Inferior parietal cortex (tissue), 1 donor: ENCODE measurements around the gene DOCK6.

Experiments
- DNase-seq: peaks from one replicate; pipeline ENCODE4 v3.0.0-alpha.2; 2016; ENCODE audit errors: extremely low spot score

DOCK6 gene, protein sequence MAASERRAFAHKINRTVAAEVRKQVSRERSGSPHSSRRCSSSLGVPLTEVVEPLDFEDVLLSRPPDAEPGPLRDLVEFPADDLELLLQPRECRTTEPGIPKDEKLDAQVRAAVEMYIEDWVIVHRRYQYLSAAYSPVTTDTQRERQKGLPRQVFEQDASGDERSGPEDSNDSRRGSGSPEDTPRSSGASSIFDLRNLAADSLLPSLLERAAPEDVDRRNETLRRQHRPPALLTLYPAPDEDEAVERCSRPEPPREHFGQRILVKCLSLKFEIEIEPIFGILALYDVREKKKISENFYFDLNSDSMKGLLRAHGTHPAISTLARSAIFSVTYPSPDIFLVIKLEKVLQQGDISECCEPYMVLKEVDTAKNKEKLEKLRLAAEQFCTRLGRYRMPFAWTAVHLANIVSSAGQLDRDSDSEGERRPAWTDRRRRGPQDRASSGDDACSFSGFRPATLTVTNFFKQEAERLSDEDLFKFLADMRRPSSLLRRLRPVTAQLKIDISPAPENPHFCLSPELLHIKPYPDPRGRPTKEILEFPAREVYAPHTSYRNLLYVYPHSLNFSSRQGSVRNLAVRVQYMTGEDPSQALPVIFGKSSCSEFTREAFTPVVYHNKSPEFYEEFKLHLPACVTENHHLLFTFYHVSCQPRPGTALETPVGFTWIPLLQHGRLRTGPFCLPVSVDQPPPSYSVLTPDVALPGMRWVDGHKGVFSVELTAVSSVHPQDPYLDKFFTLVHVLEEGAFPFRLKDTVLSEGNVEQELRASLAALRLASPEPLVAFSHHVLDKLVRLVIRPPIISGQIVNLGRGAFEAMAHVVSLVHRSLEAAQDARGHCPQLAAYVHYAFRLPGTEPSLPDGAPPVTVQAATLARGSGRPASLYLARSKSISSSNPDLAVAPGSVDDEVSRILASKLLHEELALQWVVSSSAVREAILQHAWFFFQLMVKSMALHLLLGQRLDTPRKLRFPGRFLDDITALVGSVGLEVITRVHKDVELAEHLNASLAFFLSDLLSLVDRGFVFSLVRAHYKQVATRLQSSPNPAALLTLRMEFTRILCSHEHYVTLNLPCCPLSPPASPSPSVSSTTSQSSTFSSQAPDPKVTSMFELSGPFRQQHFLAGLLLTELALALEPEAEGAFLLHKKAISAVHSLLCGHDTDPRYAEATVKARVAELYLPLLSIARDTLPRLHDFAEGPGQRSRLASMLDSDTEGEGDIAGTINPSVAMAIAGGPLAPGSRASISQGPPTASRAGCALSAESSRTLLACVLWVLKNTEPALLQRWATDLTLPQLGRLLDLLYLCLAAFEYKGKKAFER (N-terminal part only)

DNA sequence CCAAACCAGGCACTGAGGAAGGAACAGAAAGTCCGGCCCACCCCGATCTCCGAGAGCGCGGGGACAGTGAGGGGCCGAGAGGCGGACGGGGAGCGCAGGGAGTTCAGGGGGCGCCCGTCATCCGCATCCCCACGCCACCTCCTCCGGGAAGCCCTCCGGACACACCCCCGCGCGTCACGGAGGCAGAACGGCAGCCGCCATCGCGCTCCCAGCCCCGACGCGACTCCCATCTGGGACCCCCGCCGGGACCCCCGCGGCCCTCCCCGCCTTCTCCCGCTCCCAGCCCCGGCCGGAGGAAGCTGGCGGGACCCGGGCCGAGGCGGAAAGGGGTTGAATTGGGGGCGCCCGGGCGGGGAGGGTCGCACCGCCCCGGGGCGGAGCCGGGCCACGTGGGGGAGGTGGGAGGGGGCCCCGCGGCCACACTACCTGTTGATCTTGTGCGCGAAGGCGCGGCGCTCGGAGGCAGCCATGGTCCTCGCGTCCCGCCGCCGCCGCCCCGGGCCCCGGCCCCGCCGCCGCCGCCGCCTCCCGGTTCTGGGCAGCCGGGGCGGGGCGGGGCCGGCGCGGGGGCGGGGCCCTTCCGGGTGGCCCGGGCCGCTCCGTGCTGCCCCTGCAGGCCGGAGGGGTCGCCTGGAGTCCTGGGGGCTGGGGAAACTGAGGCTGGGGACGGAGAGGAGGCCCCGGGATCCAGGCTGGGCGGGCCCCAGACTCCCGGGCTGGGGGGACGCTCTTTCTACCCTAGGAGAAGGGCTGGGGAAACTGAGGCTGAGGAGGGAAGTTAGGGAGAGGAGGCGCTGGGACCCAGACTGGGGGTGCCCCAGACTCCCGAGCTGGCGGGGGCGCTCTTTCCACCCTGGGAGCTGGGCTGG is at the start of gene DOCK6:
Gene DOCK6, minus strand, starts transcription at position 554 of the 869 bp plus-strand sequence. Its CDS starts 84 bp downstream, at position 470.
- DNase-seq = no peak

DNA sequence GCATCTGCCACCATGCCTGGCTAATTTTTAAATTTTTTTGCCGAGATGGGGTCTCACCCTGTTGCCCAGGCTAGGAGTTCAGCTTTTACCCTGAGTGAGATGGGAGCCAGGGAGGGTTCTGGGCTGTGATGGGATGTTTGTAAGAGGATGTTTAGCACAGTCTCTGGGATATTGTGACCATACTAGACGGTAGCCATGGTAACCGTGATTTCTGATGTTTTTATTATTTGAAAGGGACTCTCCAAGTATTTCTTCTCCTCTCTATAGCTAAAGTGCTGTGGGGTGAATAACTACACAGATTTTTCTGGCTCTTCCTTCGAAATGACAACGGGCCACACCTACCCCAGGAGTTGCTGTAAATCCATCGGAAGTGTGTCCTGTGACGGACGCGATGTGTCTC is 44.0 kb upstream of the DOCK6 start:
- no peak for DNase-seq

DNA sequence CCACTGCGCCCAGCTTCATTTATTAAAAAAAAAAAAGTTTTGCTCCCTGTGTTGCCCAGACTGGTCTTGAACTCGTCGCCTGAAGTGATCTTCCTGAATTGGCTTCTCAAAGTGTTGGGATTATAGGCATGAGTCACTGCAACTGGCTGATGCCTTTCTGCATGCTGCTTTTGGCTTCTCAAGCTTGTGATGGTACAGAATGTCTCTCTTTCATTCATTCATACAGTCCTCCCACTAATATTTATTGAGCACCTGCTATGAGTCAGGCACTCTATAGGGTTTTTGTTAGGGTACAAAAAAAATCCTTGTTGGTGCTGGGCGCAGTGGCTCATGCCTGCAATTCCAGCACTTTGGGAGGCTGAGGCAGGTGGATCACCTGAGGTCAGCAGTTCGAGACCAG is 42.6 kb upstream of the DOCK6 start:
- DNase-seq = no peak

DNA sequence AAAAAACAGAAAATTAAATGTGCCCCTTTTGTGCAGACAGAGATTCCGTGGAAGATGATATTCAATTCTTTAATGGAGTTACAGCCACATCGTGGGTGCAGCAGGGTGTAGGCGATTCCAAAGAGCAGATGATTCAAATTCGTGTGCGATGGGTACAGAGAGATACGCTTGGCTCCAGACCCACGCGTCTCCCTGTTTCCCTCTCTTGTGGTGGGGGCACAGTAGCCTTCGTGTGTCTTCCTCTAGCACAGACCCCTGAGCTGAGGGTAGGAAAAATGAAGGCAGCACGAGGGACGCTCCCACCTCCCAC is 38.4 kb upstream of the DOCK6 start:
- DNase-seq = no peak

DNA sequence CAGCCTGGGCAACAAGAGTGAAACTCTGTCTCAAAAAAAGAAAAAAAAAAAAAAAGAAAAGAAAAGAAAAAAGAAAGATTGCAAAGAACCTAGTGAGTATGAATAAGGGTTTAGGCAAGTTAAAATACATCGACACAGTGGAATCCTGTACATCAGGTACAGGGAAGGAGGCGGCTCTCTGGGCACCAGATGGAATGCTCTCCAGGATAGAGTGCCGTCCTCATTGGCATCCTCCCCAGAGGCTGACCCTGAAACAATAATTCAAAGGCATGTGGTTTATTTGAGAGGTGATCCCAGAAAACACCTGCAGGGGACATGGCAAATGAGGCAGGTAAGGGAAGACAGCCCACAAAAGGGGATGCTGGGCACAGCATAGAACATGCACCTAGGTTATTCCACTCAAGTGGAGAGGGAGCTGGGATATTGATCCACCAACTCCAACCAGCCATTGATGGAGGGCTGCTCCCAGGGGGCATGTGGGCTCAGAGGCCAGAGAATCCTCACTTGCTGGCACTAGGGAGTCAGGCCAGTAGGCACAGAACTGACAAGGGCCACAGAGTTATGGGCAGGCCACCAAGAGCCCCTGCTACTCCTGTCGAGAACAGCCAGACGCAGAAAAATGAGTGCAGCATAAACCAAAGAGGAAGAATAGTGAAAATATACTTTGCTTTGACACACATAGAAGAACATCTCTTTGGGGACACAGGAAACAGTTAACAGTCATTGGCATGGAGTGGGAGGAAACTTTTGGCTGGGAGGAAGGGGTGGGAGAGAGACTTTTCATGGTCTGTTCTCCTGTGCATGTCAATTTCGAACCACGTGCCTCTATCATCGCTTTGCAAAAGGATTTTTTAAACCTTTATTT is 37.9 kb upstream of the DOCK6 start:
- DNase-seq = no peak

DNA sequence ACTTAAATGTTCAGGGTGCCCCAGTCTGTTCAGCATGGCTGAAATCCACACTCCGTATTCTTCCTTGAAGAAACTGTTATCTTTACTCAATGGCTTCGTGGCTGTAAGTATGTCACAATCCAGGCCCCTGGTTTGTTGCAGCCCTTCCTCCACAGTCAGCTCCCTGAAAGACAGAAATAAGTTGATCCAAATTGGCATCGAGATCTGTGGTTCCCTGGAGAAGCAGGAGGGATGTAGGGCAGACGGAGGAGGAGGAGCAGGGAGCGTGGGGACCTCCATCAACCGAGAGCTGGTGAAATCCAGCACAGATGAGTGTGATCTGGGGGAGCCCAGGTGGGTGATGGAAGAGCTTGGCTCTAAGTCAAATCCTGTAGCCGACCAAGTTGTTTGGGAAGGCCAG is 33.9 kb upstream of the DOCK6 start:
- DNase-seq = peak; percentile 48

DNA sequence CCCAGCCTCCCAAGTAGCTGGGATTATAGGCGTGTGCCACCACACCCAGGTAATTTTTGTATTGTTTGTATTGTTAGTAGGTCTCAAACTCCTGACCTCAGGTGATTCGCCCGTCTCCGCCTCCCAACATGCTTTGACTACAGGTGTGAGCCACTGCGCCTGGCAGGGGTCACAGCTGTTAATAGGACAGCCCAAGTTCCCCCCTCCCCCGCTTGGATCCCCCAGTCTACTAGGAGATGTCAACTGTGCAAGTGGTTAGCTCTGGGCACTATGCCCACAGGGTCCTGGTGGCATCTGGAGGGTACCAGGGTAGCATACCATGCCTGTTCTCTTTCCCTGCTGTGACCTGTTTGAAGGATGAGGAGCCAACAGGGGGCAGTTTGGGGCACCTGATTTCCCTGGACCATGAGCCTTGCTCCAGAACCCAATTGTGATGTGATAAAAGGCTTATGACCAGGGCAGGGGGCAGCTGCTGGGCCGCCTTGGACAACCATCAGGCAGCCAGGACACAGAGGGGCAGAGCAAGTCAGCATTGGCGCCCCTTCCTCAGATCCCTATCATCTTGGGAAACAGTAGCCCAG is 33.4 kb upstream of the DOCK6 start, which contains the start of gene TSPAN16:
Gene TSPAN16, plus strand, starts transcription at position 496 of the 581 bp plus-strand sequence. CDS start 138 bp downstream, outside the sequence.
- DNase-seq = no peak

DNA sequence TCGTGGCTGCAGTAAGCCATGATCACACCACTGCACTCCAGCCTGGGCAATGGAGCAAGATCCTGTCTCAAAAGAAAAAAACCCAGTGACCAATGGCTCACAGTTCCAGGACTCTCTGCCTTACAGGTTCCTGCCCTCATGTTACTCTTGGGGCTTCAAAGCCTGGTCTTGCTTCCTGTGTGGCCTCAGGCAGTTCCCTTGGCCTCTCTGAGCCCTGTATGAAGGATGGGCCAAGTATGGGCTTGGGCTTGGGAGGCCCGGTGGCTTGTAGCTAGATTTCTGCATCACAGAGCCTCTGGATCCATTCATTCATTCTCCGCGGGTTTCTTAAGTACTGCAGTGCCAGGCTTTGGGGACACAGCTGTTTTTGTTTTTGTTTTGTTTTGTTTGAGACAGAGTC is 32.9 kb upstream of the DOCK6 start:
- no peak for DNase-seq

DNA sequence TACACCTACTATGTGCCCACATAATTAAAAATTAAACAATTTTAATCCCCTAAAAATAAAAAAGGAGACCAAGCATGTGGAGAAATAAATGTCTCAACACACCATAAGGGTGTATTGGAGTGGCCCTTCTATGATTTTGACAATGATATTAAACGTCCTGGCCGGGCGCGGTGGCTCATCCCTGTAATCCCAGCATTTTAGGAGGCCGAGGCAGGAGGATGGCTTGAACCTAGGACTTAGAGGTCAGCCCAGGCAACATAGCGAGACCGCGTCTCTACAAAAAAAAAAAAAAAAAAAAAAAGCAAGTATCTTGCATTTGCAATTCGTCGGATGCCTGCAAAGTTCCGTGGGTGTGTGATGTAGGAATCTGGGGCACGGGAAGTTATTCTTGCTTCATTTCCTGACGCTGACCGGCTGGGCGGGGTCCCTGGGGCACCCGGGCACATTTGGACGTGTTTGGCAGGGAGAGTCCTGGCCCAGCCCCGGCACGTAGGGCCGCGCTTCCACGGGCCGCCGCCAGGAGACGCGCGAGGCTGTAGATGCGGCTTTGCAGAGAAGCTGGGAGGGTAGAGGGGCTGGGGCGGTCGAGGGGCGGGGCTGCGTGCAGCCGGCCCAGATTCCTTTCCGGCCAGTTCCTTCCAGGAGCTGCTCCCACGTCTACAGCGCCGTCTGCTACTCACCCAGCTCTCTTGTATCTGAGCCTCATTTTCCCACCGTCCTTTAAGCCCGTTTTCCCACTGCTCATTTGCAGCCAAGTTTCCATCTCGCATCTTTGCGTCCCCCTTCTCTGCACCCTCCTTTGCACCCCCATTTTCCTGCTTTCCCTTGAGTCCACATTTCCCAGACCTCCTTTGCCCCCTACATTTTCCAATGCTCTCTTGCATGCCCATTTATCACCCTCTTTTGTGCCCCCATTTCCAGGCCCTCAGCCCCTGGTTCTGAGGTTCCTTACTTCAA is 31.4 kb upstream of the DOCK6 start:
- peak; percentile 87 for DNase-seq

DNA sequence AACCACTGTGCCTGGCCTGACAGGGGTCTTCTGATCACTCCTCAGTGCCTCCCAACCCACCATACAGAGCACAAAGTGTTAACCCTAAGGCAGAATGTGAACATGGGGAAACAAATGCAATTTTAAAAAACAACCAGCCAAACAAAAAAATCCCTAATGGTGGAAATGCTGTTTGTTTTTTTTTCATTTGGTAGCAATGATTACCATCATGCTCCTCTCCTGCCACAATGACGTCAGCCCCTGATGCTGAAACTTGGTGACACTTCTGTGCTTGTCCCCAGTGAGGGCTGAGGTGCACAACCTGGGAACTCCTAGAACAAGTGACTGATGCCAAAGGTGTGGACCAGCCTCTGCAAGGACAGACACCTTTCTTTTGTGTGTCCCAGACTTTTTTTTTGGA is 29.7 kb upstream of the DOCK6 start:
- DNase-seq = no peak

DNA sequence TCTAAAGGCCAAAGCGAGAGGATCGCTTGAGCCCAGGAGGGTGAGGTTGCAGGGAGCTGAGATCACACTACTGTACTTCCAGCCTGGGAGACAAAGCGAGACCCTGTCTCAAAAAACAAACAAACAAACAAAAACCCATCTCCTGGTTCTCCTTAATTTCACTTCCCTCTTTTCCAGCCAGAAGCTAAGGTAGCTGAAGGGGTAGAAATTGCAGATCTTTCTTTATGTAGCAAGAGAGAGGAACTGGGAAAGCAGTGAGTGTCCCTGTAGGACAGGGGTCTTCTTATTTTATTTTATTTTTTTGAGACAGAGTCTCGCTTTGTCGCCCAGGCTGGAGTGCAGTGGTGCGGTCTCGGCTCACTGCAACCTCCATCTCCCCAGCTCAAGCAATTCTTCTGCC is 29.1 kb upstream of the DOCK6 start:
- DNase-seq = no peak

DNA sequence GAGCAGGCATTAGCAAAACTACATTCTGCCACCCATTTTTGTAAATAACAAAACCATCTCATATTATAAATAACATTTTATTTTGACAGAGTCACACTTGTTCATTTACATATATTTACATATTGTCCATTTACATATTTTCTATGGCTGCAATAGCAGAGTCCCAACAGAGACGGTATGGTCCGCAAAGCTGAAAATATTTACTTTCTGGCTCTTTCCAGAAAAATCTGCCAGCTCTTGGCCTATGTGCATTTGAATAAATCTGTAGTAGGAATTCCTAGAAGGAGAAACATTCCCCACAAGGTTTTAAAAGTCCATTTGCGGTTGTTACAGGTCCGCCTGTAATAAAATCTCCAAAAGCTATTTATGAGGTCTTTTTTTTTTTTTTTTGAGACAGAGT is 27.9 kb upstream of the DOCK6 start:
- no peak for DNase-seq

DNA sequence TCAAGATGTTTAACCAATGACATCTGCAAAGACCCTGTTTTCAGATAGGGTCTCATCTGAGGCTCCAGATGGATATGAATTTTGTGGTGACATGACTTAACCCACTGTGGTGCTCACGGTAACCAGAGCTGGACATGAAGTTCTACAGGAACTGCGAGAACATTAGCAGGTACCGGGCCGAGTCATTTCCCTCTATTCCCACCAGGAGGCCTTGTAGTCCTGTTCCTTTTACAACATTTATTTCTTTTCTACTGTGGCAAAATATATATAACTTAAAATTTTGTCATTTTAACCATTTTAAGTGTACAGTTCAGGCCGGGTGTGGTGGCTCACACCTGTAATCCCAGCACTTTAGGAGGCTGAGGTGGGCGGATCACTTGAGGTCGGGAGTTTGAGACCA is 26.0 kb upstream of the DOCK6 start:
- no peak for DNase-seq

DNA sequence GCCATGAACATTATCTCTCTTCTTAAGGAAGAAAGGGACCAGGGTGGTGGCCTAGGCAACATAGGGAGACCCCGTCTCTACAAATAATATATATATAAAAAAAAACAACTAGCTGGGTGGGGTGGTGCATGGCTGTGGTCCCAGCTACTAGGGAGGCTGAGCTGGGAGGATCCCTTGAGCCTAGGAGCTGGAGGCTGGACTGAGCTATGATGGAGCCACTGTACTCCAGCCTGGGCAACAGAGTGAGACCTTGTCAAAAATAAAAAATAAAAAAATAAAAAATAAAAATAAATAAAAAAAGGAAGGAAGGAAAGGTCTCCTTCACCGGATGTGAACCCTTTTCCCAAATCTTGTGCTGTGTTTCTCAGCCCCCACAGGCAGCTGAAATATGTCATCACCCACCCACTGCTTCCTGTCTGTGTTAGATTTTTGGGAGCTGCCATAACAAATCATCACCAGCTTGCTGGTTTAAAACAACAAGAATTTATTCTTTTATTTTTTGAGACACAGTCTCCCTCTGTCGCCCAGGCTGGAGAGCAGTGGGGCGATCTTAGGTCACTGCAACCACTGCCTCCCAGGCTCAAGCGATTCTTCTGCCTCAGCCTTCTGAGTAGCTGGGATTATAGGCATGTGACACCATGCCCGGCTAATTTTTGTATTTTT is 24.1 kb upstream of the DOCK6 start:
- no peak for DNase-seq

DNA sequence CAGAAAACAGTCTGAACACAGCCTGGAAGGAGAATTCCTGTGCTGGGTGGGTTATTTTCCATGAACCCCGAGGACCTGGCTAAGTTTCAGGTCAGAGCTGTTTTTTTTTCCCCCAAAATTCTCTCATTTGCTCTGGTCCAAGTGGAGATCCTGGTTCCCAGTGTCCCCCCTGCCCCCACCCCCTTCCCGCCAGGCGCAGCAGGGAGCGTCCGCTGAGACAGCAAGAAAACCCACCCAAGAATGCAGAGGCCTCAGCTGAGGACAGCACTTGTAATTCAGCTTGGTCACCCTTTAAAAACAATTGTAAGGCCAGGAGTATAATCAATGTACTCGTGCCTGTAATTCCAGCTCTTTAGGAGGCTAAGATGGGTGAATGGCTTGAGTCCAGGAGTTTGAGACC is 22.2 kb upstream of the DOCK6 start:
- no peak for DNase-seq

DNA sequence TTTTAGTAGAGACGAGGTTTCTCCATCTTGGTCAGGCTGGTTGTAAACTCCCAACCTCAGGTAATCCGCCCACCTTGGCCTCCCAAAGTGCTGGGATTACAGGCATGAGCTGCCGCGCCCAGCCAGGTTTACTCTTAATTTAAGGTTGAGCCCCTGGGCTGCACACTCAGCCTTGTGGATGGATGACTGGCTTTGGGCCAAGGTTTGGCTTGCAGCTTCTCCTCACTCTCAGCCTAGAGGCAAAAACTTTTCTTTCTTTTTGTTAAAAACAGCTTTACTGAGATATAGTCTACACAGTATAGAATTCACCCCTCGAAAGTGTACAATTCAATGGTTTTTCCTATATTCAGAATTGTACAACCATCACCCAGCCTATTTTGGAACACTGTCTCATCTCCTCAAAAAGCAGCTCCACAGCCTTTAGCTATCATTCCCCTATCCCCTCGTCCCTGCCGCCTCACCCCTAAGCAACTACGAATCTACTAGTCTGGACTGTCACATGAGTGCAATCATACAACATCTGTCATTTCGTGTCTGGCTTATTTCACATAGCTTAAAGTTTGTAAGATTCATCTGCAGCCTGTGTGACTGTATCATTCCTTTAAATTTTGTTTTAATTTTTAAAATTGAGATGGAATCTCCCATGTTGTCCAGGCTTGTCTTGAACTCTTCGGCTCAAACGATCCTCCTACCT is 19.2 kb upstream of the DOCK6 start:
- no peak for DNase-seq

DNA sequence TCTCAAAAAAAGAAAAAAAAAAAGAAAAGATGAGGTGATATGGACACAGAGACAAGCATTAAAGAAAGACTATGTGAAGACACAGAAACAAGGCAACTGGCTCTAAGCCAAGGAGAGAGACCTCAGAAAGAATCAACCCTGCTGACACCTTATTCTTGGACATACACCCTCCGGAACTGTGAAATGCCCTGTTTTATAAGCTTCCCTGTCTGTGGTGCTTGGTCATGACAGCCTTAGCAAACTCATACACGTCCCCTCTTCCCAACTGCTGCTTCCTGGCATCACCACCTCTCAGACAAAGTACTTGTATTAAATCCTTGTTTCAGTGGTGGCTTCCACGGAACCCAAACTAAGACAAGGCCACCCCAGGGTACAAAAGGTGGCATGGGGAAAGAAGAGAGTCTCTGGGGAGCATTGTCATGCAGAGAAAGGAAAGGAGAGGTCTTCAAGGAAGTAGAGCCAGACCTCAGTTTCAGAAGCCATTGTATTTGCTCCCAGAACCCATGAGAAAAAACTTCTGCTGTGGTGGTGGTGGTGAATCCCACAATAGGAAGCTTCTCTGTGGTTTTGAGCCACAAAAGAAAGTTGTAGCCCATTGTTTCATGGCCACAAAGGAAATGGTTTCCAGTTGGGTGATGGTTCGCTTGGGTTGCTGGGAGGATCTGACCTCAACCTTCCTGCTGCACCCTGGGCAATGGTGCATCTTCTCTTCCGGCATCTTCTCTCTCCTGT is 17.3 kb upstream of the DOCK6 start:
- DNase-seq = no peak
